Liver (tissue), 9 donors: Measurements from ENCODE around the gene PIP5K1C. TPM values are rescaled to one million over a fixed set of nuclear protein-coding genes. Genes with fewer than 3 reads are reported as not detected.

Experiments
- DNase-seq: peaks from one replicate; pipeline ENCODE4 v3.0.0-alpha.2; 2017; ENCODE audit warnings: low spot score
- H3K27ac ChIP-seq, 2 donors: one replicate each; pipeline ENCODE4 v1.7.0; 2013; ENCODE audit warnings: inconsistent platforms in 2 of 2, low read length in 2 of 2, control low read depth in 1 of 2, low read depth in 1 of 2, mild to moderate bottlenecking in 1 of 2
- H3K27me3 ChIP-seq, 4 donors: one replicate each; pipeline versions ENCODE4 v1.6.1 to v1.7.0; 2013; ENCODE audit warnings: low read length in 3 of 4, inconsistent platforms in 1 of 4, mild to moderate bottlenecking in 1 of 4, moderate library complexity in 1 of 4; ENCODE audit not compliant: control insufficient read depth in 4 of 4, insufficient read depth in 4 of 4
- H3K36me3 ChIP-seq, 4 donors: one replicate each; pipeline versions ENCODE4 v1.6.1 to v1.7.0; 2013; ENCODE audit warnings: low read length in 3 of 4, mild to moderate bottlenecking in 3 of 4, low read depth in 1 of 4, moderate library complexity in 1 of 4; ENCODE audit not compliant: control insufficient read depth in 4 of 4, insufficient read depth in 3 of 4
- H3K4me1 ChIP-seq, 4 donors: one replicate each; pipeline versions ENCODE4 v1.6.1 to v1.7.0; 2013; ENCODE audit warnings: low read length in 3 of 4, mild to moderate bottlenecking in 3 of 4, moderate library complexity in 1 of 4; ENCODE audit not compliant: control insufficient read depth in 4 of 4, insufficient read depth in 4 of 4
- H3K4me3 ChIP-seq, 3 donors: one replicate each; pipeline versions ENCODE4 v1.6.1 to v1.7.0; 2013; ENCODE audit warnings: low read length in 3 of 3, control low read depth in 1 of 3, low read depth in 1 of 3, mild to moderate bottlenecking in 1 of 3
- H3K9ac ChIP-seq, 2 donors: one replicate each; pipeline ENCODE4 v1.7.0; 2013; ENCODE audit warnings: low read length in 2 of 2, mild to moderate bottlenecking in 2 of 2, moderate library complexity in 2 of 2, control low read depth in 1 of 2, low read depth in 1 of 2
- H3K9me3 ChIP-seq, 4 donors: one replicate each; pipeline versions ENCODE4 v1.6.1 to v1.7.0; 2013; ENCODE audit warnings: low read length in 3 of 4; ENCODE audit not compliant: control insufficient read depth in 4 of 4
- ATF3 ChIP-seq: IDR thresholded peaks from 2 replicates; pipeline ENCODE4 v1.6.1; 2016; ENCODE audit warnings: antibody characterized with exemption
- CTCF ChIP-seq: fragments of 150-350 bp; IDR thresholded peaks from 2 replicates; pipeline ENCODE4 v1.5.1; 2017; ENCODE audit warnings: improper control_type of control experiment, low read depth, low read length; ENCODE audit not compliant: missing input control
- EGR1 ChIP-seq, 2 donors: IDR thresholded peaks; 2 replicates each; pipeline ENCODE4 v1.6.1; 2016 to 2018; ENCODE audit warnings: antibody characterized with exemption in 2 of 2, low read depth in 2 of 2
- FOXA1 ChIP-seq: IDR thresholded peaks from 2 replicates; pipeline ENCODE4 v1.6.1; 2016; ENCODE audit warnings: antibody characterized with exemption
- FOXA2 ChIP-seq: IDR thresholded peaks from 2 replicates; pipeline ENCODE4 v1.6.1; 2016; ENCODE audit warnings: antibody characterized with exemption
- GABPA ChIP-seq, 2 donors: IDR thresholded peaks in 1 of 2; conservative IDR thresholded peaks in 1 of 2; 2 replicates each; pipeline ENCODE4 v1.6.1; 2016; ENCODE audit warnings: antibody characterized with exemption in 2 of 2, mild to moderate bottlenecking in 1 of 2, moderate library complexity in 1 of 2
- HNF4A ChIP-seq, 2 donors: conservative IDR thresholded peaks; 2 replicates each; pipeline ENCODE4 v1.6.1; 2016; ENCODE audit warnings: antibody characterized with exemption in 2 of 2, mild to moderate bottlenecking in 2 of 2
- HNF4G ChIP-seq: IDR thresholded peaks from 2 replicates; pipeline ENCODE4 v1.6.1; 2016; ENCODE audit warnings: antibody characterized with exemption
- JUND ChIP-seq, 2 donors: IDR thresholded peaks; 2 replicates each; pipeline ENCODE4 v1.6.1; 2016; ENCODE audit warnings: antibody characterized with exemption in 2 of 2
- MAX ChIP-seq: IDR thresholded peaks from 2 replicates; pipeline ENCODE4 v1.6.1; 2016; ENCODE audit warnings: antibody characterized with exemption
- NR2F2 ChIP-seq: IDR thresholded peaks from 2 replicates; pipeline ENCODE4 v1.6.1; 2016; ENCODE audit warnings: antibody characterized with exemption
- RAD21 ChIP-seq, 2 donors: IDR thresholded peaks; 2 replicates each; pipeline ENCODE4 v1.6.1; 2016; ENCODE audit warnings: antibody characterized with exemption in 2 of 2, mild to moderate bottlenecking in 2 of 2
- REST ChIP-seq: IDR thresholded peaks from 2 replicates; pipeline ENCODE4 v1.6.1; 2016; ENCODE audit warnings: antibody characterized with exemption, mild to moderate bottlenecking
- RXRA ChIP-seq, 2 donors: IDR thresholded peaks; 2 replicates each; pipeline ENCODE4 v1.6.1; 2017 to 2018; ENCODE audit warnings: antibody characterized with exemption in 2 of 2, mild to moderate bottlenecking in 1 of 2
- SP1 ChIP-seq: IDR thresholded peaks from 2 replicates; pipeline ENCODE4 v1.6.1; 2018; ENCODE audit warnings: antibody characterized with exemption, mild to moderate bottlenecking
- TAF1 ChIP-seq: conservative IDR thresholded peaks from 2 replicates; pipeline ENCODE4 v1.6.1; 2016; ENCODE audit warnings: antibody characterized with exemption, mild to moderate bottlenecking
- YY1 ChIP-seq: IDR thresholded peaks from 2 replicates; pipeline ENCODE4 v1.6.1; 2016; ENCODE audit warnings: antibody characterized with exemption, mild to moderate bottlenecking
- ZBTB33 ChIP-seq: IDR thresholded peaks from 2 replicates; pipeline ENCODE4 v1.6.1; 2016; ENCODE audit warnings: antibody characterized with exemption
- WGBS: extraction: QIAGEN DNeasy Blood & Tissue Kit; methylation state at CpG from one replicate; pipeline ENCODE4 v1.1.7; 2013; 5-methylcytosine and 5-hydroxymethylcytosine counted together
- polyA plus RNA-seq, 2 donors: library from polyadenylated mRNA; stranded (reverse) in 1 of 2; unstranded in 1 of 2; fragments of 200-250 nt in 1 of 2; fragments of >200 nt in 1 of 2; fragmentation: Nextera tagmentation in 1 of 2; extraction: Ambion mirVana in 1 of 2; gene quantifications; one replicate each; pipeline versions ENCODE4 v1.2.1 to v1.2.3, GENCODE V29; 2013 to 2015
- total RNA-seq, 2 donors: library from RNA; depleted of rRNA; stranded (reverse); fragments of >200 nt; gene quantifications; one replicate each; pipeline ENCODE4 v1.2.3, GENCODE V29; 2014
- donor health status: healthy.
- donor health status: healthy.
- donor health status: healthy.
- donor health status: healthy.
- donor health status: healthy.

Gene PIP5K1C
- total and polyA plus RNA-seq, 4 donors = 1.8 to 7.4 (median 6.0) TPM

GRCh38 chr19:3721887-3722442 lies 21.7 kb upstream of the PIP5K1C start:
- 30% methylated on average over 26 of the region's 26 CpGs for WGBS
- peak overlapping the region in 1 of 3 donors; percentile 9 for H3K4me3 ChIP-seq
- DNase-seq = no peak
- H3K27ac ChIP-seq = no peak overlapping the region
- H3K36me3 ChIP-seq = no peaks in the 10 kb centered on the region
- no peak overlapping the region for H3K9ac ChIP-seq
- TF ChIP-seq EGR1 (IDR thresholded peaks at IDR 0.05; ENCODE audit: low read depth in 2 of 2) (no peak), MAX (no peak), TAF1 (no peak)
- H3K27me3 ChIP-seq = no peaks in the 10 kb centered on the region
- no peaks in the 10 kb centered on the region for H3K9me3 ChIP-seq
- peaks cover 3 to 15% (median 12%) of the 10 kb centered on the region in 4 donors for H3K4me1 ChIP-seq

GRCh38 chr19:3721131-3721886 lies 21.0 kb upstream of the PIP5K1C start:
- no peak overlapping the region for H3K9ac ChIP-seq
- H3K27me3 ChIP-seq = no peaks in the 10 kb centered on the region
- H3K4me1 ChIP-seq = peaks cover 3 to 15% (median 12%) of the 10 kb centered on the region in 4 donors
- no peaks in the 10 kb centered on the region for H3K9me3 ChIP-seq
- H3K36me3 ChIP-seq = no peaks in the 10 kb centered on the region
- peak; percentile 81 for DNase-seq
- no peak overlapping the region for H3K27ac ChIP-seq
- TF ChIP-seq FOXA2 (no peak), RXRA (IDR thresholded peaks at IDR 0.05) (peak in 1 of 2 donors; percentile 16), HNF4G (no peak), HNF4A (conservative IDR thresholded peaks at IDR 0.05) (peak in 1 of 2 donors; percentile 23), SP1 (peak; percentile 63), CTCF (no peak), FOXA1 (no peak), RAD21 (IDR thresholded peaks at IDR 0.05) (peak in 1 of 2 donors; percentile 27), MAX (no peak), ATF3 (no peak), YY1 (peak; percentile 61), TAF1 (no peak), NR2F2 (no peak), GABPA (IDR thresholded peaks at IDR 0.05 in 1 of 2, conservative IDR thresholded peaks at IDR 0.05 in 1 of 2) (no peak), ZBTB33 (no peak), REST (no peak), JUND (IDR thresholded peaks at IDR 0.05) (no peak), EGR1 (IDR thresholded peaks at IDR 0.05; ENCODE audit: low read depth in 2 of 2) (no peak)
- peak overlapping the region in 1 of 3 donors; percentile 9 for H3K4me3 ChIP-seq
- 25% methylated on average over 46 of the region's 46 CpGs for WGBS
